Keratinocyte (primary cell): Measurements from ENCODE around the gene OR2L5. TPM values are rescaled to one million over a fixed set of nuclear protein-coding genes. Genes with fewer than 3 reads are reported as not detected.

Source experiments
- DNase-seq: peaks from one replicate; pipeline ENCODE4 v3.0.0-alpha.2; 2011; ENCODE audit warnings: low read depth, missing footprints, low spot score
- FAIRE-seq: peaks from 2 replicates; lab custom pipeline; 2011; peaks lifted over from hg19 to GRCh38; lab: Jason Lieb, UNC
- H2AFZ ChIP-seq: 2 replicates; pipeline ENCODE4 v1.6.0; 2012; ENCODE audit warnings: low read length, control low read depth, inconsistent platforms; ENCODE audit not compliant: control insufficient read depth
- H3K27ac ChIP-seq: 2 replicates; pipeline ENCODE4 v1.5.1; 2011; ENCODE audit warnings: low read length; ENCODE audit not compliant: control insufficient read depth, insufficient read depth
- H3K27me3 ChIP-seq: 3 replicates; pipeline ENCODE4 v1.6.0; 2011; ENCODE audit warnings: low read length; ENCODE audit not compliant: control insufficient read depth, insufficient read depth; ENCODE audit errors: extremely low read depth
- H3K36me3 ChIP-seq, 2 experiments: 2 replicates in 1 of 2; 3 replicates in 1 of 2; pipeline ENCODE4 v1.5.1; 2011; ENCODE audit warnings: low read length in 2 of 2, mild to moderate bottlenecking in 1 of 2; ENCODE audit not compliant: control insufficient read depth in 2 of 2, insufficient read depth in 2 of 2; ENCODE audit errors: extremely low read depth in 1 of 2
- H3K4me1 ChIP-seq: 3 replicates; pipeline ENCODE4 v1.5.1; 2011; ENCODE audit warnings: low read length; ENCODE audit not compliant: control insufficient read depth, insufficient read depth; ENCODE audit errors: extremely low read depth
- H3K4me2 ChIP-seq: 3 replicates; pipeline ENCODE4 v1.6.0; 2011; ENCODE audit warnings: low read depth, low read length; ENCODE audit not compliant: control insufficient read depth, insufficient read depth; ENCODE audit errors: extremely low read depth
- H3K4me3 ChIP-seq, 3 experiments: fragments of 200-600 bp in 1 of 3; sonication (generic) in 1 of 3; 2 replicates in 2 of 3; 3 replicates in 1 of 3; pipeline ENCODE4 v1.5.1; 2011 to 2016; ENCODE audit warnings: low read length in 3 of 3, mild to moderate bottlenecking in 3 of 3, control low read depth in 2 of 3, inconsistent platforms in 1 of 3, low read depth in 1 of 3, mixed read lengths in 1 of 3, mixed run types in 1 of 3, moderate library complexity in 1 of 3; ENCODE audit not compliant: control insufficient read depth in 2 of 3, insufficient read depth in 2 of 3; ENCODE audit errors: extremely low read depth in 1 of 3
- H3K79me2 ChIP-seq: 2 replicates; pipeline ENCODE4 v1.6.0; 2012; ENCODE audit warnings: low read length; ENCODE audit not compliant: control insufficient read depth, insufficient read depth
- H3K9ac ChIP-seq: 3 replicates; pipeline ENCODE4 v1.6.0; 2011; ENCODE audit warnings: low read length; ENCODE audit not compliant: control insufficient read depth, insufficient read depth; ENCODE audit errors: extremely low read depth
- H3K9me1 ChIP-seq: 3 replicates; pipeline ENCODE4 v1.6.0; 2011; ENCODE audit warnings: low read length; ENCODE audit not compliant: control insufficient read depth, insufficient read depth; ENCODE audit errors: extremely low read depth
- H3K9me3 ChIP-seq: 2 replicates; pipeline ENCODE4 v1.5.1; 2012; ENCODE audit warnings: low read depth, low read length; ENCODE audit not compliant: control insufficient read depth
- H4K20me1 ChIP-seq: 3 replicates; pipeline ENCODE4 v1.6.0; 2011; ENCODE audit warnings: low read length; ENCODE audit not compliant: control insufficient read depth, insufficient read depth; ENCODE audit errors: extremely low read depth
- CTCF ChIP-seq, 3 experiments: IDR thresholded peaks in 1 of 3; conservative IDR thresholded peaks in 1 of 3; optimal IDR thresholded peaks in 1 of 3; 2 replicates in 2 of 3; 3 replicates in 1 of 3; pipeline versions ENCODE3 to v1.5.1; 2011; ENCODE audit warnings: low read length in 3 of 3, mild to moderate bottlenecking in 3 of 3, moderate library complexity in 2 of 3, control low read depth in 1 of 3, inconsistent platforms in 1 of 3; ENCODE audit not compliant: insufficient read depth in 2 of 3; ENCODE audit errors: extremely low read depth in 1 of 3
- EZH2 ChIP-seq: IDR thresholded peaks from one replicate; pipeline ENCODE4 v1.6.1; 2012; ENCODE audit warnings: inconsistent platforms, mild to moderate bottlenecking, low read length, moderate library complexity
- dilution Hi-C: fragments of 300-500 bp; cut with MboI; formaldehyde crosslinking; loops from one replicate; pipeline ENCODE4 v1.7.0; 2020; ENCODE audit warnings: low sequenced_read_pairs; ENCODE audit not compliant: extremely low pct_ligation_motif_present
- polyA plus RNA-seq, 5 experiments: library from polyadenylated mRNA; depleted of rRNA in 3 of 5; stranded (reverse) in 3 of 5; stranded (forward) in 1 of 5; unstranded in 1 of 5; fragments of >200 nt; gene quantifications; 1 replicate in 1 of 5; 2 replicates in 3 of 5; 3 replicates in 1 of 5; pipeline versions ENCODE4 v1.2.1 to v1.2.3, GENCODE V29; 2011 to 2012; ENCODE audit warnings: missing spikeins in 2 of 5, low read depth in 1 of 5, low replicate concordance in 1 of 5

Gene OR2L5
- polyA plus RNA-seq, 1 donor (not counting 4 experiments of a cell fraction or from before 2014, with no cell fraction given) = not detected

- Histone ChIP-seq H4K20me1 (no peaks in the 10 kb centered on the region), H3K27ac (no peak overlapping the region), H3K4me2 (no peak overlapping the region), H3K4me1 (no peaks in the 10 kb centered on the region), H3K4me3 (no peak overlapping the region), H3K79me2 (no peaks in the 10 kb centered on the region), H2AFZ (no peak overlapping the region), H3K9me3 (no peaks in the 10 kb centered on the region), H3K27me3 (no peaks in the 10 kb centered on the region), H3K9me1 (no peaks in the 10 kb centered on the region), H3K9ac (no peak overlapping the region), H3K36me3 (no peaks in the 10 kb centered on the region)
- no peak for DNase-seq
- dilution Hi-C loops = no loop called here
- FAIRE-seq = no peak
- TF ChIP-seq CTCF (optimal IDR thresholded peaks at IDR 0.05 in 1 of 3, IDR thresholded peaks at IDR 0.05 in 1 of 3, conservative IDR thresholded peaks at IDR 0.05 in 1 of 3; ENCODE audit: extremely low read depth in 1 of 3, insufficient read depth in 2 of 3, low read length in 3 of 3) (no peak), EZH2 (no peak)
Measured at GRCh38 chr1:247998811-247999210, 14.6 kb upstream of the OR2L5 start.

- Histone ChIP-seq H3K36me3 (no peaks in the 10 kb centered on the region), H3K4me2 (peak overlapping the region; percentile 1), H3K4me1 (no peaks in the 10 kb centered on the region), H3K27me3 (no peaks in the 10 kb centered on the region), H4K20me1 (no peaks in the 10 kb centered on the region), H3K9ac (no peak overlapping the region), H2AFZ (no peak overlapping the region), H3K27ac (no peak overlapping the region), H3K79me2 (no peaks in the 10 kb centered on the region), H3K9me1 (no peaks in the 10 kb centered on the region), H3K9me3 (no peaks in the 10 kb centered on the region), H3K4me3 (no peak overlapping the region)
- dilution Hi-C loops = no loop called here
- no peak for DNase-seq
- FAIRE-seq = no peak
- no peak for TF ChIP-seq EZH2
- no peak for TF ChIP-seq CTCF (optimal IDR thresholded peaks at IDR 0.05 in 1 of 3, IDR thresholded peaks at IDR 0.05 in 1 of 3, conservative IDR thresholded peaks at IDR 0.05 in 1 of 3; ENCODE audit: extremely low read depth in 1 of 3, insufficient read depth in 2 of 3, low read length in 3 of 3)
Measured at GRCh38 chr1:248000169-248000568, 13.3 kb upstream of the OR2L5 start.
